ENCODE data around the gene HACE1. TPM values are rescaled to one million over a fixed set of nuclear protein-coding genes. Genes with fewer than 3 reads are reported as not detected.

The HACE1 gene
- polyA plus RNA-seq: 30.3 and 36.2 TPM in 2 replicates

GRCh38 chr6:104859225-104860146 lies at the start of gene HACE1:
TSS of gene HACE1 (minus strand) at chr6:104859919. CDS start at chr6:104859642, 277 bp downstream.

Other genes with a start within 250 kb of the HACE1 start
- 0.31 and 1.0 TPM in 2 replicates for gene LIN28B, start 97.2 kb upstream of the HACE1 start, polyA plus RNA-seq